Liver (tissue), 9 donors: ENCODE results near the gene WDR31. TPM values are rescaled to one million over a fixed set of nuclear protein-coding genes. Genes with fewer than 3 reads are reported as not detected.

Experiments used
- DNase-seq: peaks from one replicate; pipeline ENCODE4 v3.0.0-alpha.2; 2017; ENCODE audit warnings: low spot score
- H3K27ac ChIP-seq, 2 donors: one replicate each; pipeline ENCODE4 v1.7.0; 2013; ENCODE audit warnings: inconsistent platforms in 2 of 2, low read length in 2 of 2, control low read depth in 1 of 2, low read depth in 1 of 2, mild to moderate bottlenecking in 1 of 2
- H3K27me3 ChIP-seq, 4 donors: one replicate each; pipeline versions ENCODE4 v1.6.1 to v1.7.0; 2013; ENCODE audit warnings: low read length in 3 of 4, inconsistent platforms in 1 of 4, mild to moderate bottlenecking in 1 of 4, moderate library complexity in 1 of 4; ENCODE audit not compliant: control insufficient read depth in 4 of 4, insufficient read depth in 4 of 4
- H3K36me3 ChIP-seq, 4 donors: one replicate each; pipeline versions ENCODE4 v1.6.1 to v1.7.0; 2013; ENCODE audit warnings: low read length in 3 of 4, mild to moderate bottlenecking in 3 of 4, low read depth in 1 of 4, moderate library complexity in 1 of 4; ENCODE audit not compliant: control insufficient read depth in 4 of 4, insufficient read depth in 3 of 4
- H3K4me1 ChIP-seq, 4 donors: one replicate each; pipeline versions ENCODE4 v1.6.1 to v1.7.0; 2013; ENCODE audit warnings: low read length in 3 of 4, mild to moderate bottlenecking in 3 of 4, moderate library complexity in 1 of 4; ENCODE audit not compliant: control insufficient read depth in 4 of 4, insufficient read depth in 4 of 4
- H3K4me3 ChIP-seq, 3 donors: one replicate each; pipeline versions ENCODE4 v1.6.1 to v1.7.0; 2013; ENCODE audit warnings: low read length in 3 of 3, control low read depth in 1 of 3, low read depth in 1 of 3, mild to moderate bottlenecking in 1 of 3
- H3K9ac ChIP-seq, 2 donors: one replicate each; pipeline ENCODE4 v1.7.0; 2013; ENCODE audit warnings: low read length in 2 of 2, mild to moderate bottlenecking in 2 of 2, moderate library complexity in 2 of 2, control low read depth in 1 of 2, low read depth in 1 of 2
- H3K9me3 ChIP-seq, 4 donors: one replicate each; pipeline versions ENCODE4 v1.6.1 to v1.7.0; 2013; ENCODE audit warnings: low read length in 3 of 4; ENCODE audit not compliant: control insufficient read depth in 4 of 4
- EGR1 ChIP-seq, 2 donors: IDR thresholded peaks; 2 replicates each; pipeline ENCODE4 v1.6.1; 2016 to 2018; ENCODE audit warnings: antibody characterized with exemption in 2 of 2, low read depth in 2 of 2
- FOXA1 ChIP-seq: IDR thresholded peaks from 2 replicates; pipeline ENCODE4 v1.6.1; 2016; ENCODE audit warnings: antibody characterized with exemption
- FOXA2 ChIP-seq: IDR thresholded peaks from 2 replicates; pipeline ENCODE4 v1.6.1; 2016; ENCODE audit warnings: antibody characterized with exemption
- GABPA ChIP-seq, 2 donors: IDR thresholded peaks in 1 of 2; conservative IDR thresholded peaks in 1 of 2; 2 replicates each; pipeline ENCODE4 v1.6.1; 2016; ENCODE audit warnings: antibody characterized with exemption in 2 of 2, mild to moderate bottlenecking in 1 of 2, moderate library complexity in 1 of 2
- HNF4A ChIP-seq, 2 donors: conservative IDR thresholded peaks; 2 replicates each; pipeline ENCODE4 v1.6.1; 2016; ENCODE audit warnings: antibody characterized with exemption in 2 of 2, mild to moderate bottlenecking in 2 of 2
- HNF4G ChIP-seq: IDR thresholded peaks from 2 replicates; pipeline ENCODE4 v1.6.1; 2016; ENCODE audit warnings: antibody characterized with exemption
- JUND ChIP-seq, 2 donors: IDR thresholded peaks; 2 replicates each; pipeline ENCODE4 v1.6.1; 2016; ENCODE audit warnings: antibody characterized with exemption in 2 of 2
- NR2F2 ChIP-seq: IDR thresholded peaks from 2 replicates; pipeline ENCODE4 v1.6.1; 2016; ENCODE audit warnings: antibody characterized with exemption
- RAD21 ChIP-seq, 2 donors: IDR thresholded peaks; 2 replicates each; pipeline ENCODE4 v1.6.1; 2016; ENCODE audit warnings: antibody characterized with exemption in 2 of 2, mild to moderate bottlenecking in 2 of 2
- RXRA ChIP-seq, 2 donors: IDR thresholded peaks; 2 replicates each; pipeline ENCODE4 v1.6.1; 2017 to 2018; ENCODE audit warnings: antibody characterized with exemption in 2 of 2, mild to moderate bottlenecking in 1 of 2
- SP1 ChIP-seq: IDR thresholded peaks from 2 replicates; pipeline ENCODE4 v1.6.1; 2018; ENCODE audit warnings: antibody characterized with exemption, mild to moderate bottlenecking
- YY1 ChIP-seq: IDR thresholded peaks from 2 replicates; pipeline ENCODE4 v1.6.1; 2016; ENCODE audit warnings: antibody characterized with exemption, mild to moderate bottlenecking
- WGBS: extraction: QIAGEN DNeasy Blood & Tissue Kit; methylation state at CpG from one replicate; pipeline ENCODE4 v1.1.7; 2013; 5-methylcytosine and 5-hydroxymethylcytosine counted together
- polyA plus RNA-seq, 2 donors: library from polyadenylated mRNA; stranded (reverse) in 1 of 2; unstranded in 1 of 2; fragments of 200-250 nt in 1 of 2; fragments of >200 nt in 1 of 2; fragmentation: Nextera tagmentation in 1 of 2; extraction: Ambion mirVana in 1 of 2; gene quantifications; one replicate each; pipeline versions ENCODE4 v1.2.1 to v1.2.3, GENCODE V29; 2013 to 2015
- total RNA-seq, 2 donors: library from RNA; depleted of rRNA; stranded (reverse); fragments of >200 nt; gene quantifications; one replicate each; pipeline ENCODE4 v1.2.3, GENCODE V29; 2014
- TF ChIP-seq, protein P1 (sequence below): IDR thresholded peaks from 2 replicates; pipeline ENCODE4 v1.6.1; 2016; ENCODE audit warnings: antibody characterized with exemption
- TF ChIP-seq, protein P2 (sequence below): IDR thresholded peaks from 2 replicates; pipeline ENCODE4 v1.6.1; 2016; ENCODE audit warnings: antibody characterized with exemption
- TF ChIP-seq, protein P3 (sequence below): IDR thresholded peaks from 2 replicates; pipeline ENCODE4 v1.6.1; 2016; ENCODE audit warnings: antibody characterized with exemption
- TF ChIP-seq, protein P4 (sequence below): fragments of 150-350 bp; IDR thresholded peaks from 2 replicates; pipeline ENCODE4 v1.5.1; 2017; ENCODE audit warnings: improper control_type of control experiment, low read depth, low read length; ENCODE audit not compliant: missing input control
- TF ChIP-seq, protein P5 (sequence below): IDR thresholded peaks from 2 replicates; pipeline ENCODE4 v1.6.1; 2016; ENCODE audit warnings: antibody characterized with exemption, mild to moderate bottlenecking
- donor health status: healthy.
- donor health status: healthy.
- donor health status: healthy.
- donor health status: healthy.
- donor health status: healthy.

Gene WDR31
- total and polyA plus RNA-seq, 4 donors, result 1.1 to 3.2 (median 1.2) TPM

DNA sequence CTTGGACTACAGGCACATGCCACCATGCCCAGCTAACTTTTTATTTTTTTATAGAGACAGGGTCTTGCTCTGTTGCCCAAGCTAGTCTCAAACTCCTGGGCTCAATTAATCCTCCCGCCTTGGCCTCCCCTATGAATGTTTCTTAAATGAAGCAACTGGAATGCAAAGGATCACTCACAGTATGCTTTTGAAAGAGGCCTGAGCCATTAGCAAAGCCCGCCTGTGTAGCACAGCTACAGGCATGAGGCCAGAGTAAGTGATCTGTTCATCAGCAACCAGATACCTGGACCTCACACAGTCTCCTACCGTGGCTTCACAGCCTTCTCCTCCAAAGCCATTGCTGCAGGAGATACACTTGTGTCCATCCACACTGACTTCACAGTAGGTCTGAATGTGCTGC is 20.0 kb downstream of the WDR31 start:
- no peaks in the 10 kb centered on the region for H3K27me3 ChIP-seq
- no peak overlapping the region for H3K27ac ChIP-seq
- DNase-seq, result no peak
- peaks cover 0 to 7% (median 2%) of the 10 kb centered on the region in 4 donors for H3K36me3 ChIP-seq
- TF ChIP-seq YY1 (no peak), NR2F2 (no peak), HNF4G (no peak), FOXA2 (no peak)
- TF ChIP-seq, protein P1, sequence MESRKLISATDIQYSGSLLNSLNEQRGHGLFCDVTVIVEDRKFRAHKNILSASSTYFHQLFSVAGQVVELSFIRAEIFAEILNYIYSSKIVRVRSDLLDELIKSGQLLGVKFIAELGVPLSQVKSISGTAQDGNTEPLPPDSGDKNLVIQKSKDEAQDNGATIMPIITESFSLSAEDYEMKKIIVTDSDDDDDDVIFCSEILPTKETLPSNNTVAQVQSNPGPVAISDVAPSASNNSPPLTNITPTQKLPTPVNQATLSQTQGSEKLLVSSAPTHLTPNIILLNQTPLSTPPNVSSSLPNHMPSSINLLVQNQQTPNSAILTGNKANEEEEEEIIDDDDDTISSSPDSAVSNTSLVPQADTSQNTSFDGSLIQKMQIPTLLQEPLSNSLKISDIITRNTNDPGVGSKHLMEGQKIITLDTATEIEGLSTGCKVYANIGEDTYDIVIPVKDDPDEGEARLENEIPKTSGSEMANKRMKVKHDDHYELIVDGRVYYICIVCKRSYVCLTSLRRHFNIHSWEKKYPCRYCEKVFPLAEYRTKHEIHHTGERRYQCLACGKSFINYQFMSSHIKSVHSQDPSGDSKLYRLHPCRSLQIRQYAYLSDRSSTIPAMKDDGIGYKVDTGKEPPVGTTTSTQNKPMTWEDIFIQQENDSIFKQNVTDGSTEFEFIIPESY, result no peak
- no peak overlapping the region for H3K9ac ChIP-seq
- WGBS, result 96% methylated on average over 3 of the region's 3 CpGs
- H3K9me3 ChIP-seq, result no peaks in the 10 kb centered on the region
- no peak overlapping the region for H3K4me3 ChIP-seq
- H3K4me1 ChIP-seq, result no peaks in the 10 kb centered on the region

DNA sequence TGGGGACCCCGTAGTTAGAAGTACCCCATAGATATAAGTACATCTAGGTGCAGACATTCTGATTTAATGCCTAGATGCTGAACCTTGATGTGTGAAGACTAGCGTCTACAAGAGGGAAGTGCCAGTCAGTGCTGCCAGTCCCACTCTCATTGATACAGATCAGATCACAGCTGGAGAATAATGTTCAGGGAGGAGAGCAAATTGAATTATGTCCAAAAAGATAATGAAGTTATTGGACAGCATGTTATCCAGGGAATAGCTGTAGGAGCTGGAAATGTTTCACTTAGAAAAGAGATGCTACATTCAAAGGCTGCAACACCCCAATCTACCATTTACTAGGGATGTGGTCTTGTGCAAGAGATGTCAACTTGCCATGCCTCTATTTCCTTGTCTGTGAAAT is 21.0 kb downstream of the WDR31 start:
- H3K36me3 ChIP-seq, result peaks cover 0 to 7% (median 2%) of the 10 kb centered on the region in 4 donors
- no peak for DNase-seq
- 91% methylated on average over 2 of the region's 2 CpGs for WGBS
- no peaks in the 10 kb centered on the region for H3K4me1 ChIP-seq
- TF ChIP-seq NR2F2 (no peak), EGR1 (IDR thresholded peaks at IDR 0.05; ENCODE audit: low read depth in 2 of 2) (no peak), FOXA2 (no peak), FOXA1 (no peak), RXRA (IDR thresholded peaks at IDR 0.05) (no peak), SP1 (no peak), YY1 (no peak), HNF4A (conservative IDR thresholded peaks at IDR 0.05) (no peak), GABPA (IDR thresholded peaks at IDR 0.05 in 1 of 2, conservative IDR thresholded peaks at IDR 0.05 in 1 of 2) (no peak), JUND (IDR thresholded peaks at IDR 0.05) (no peak), RAD21 (IDR thresholded peaks at IDR 0.05) (no peak), HNF4G (no peak)
- TF ChIP-seq, protein P2, sequence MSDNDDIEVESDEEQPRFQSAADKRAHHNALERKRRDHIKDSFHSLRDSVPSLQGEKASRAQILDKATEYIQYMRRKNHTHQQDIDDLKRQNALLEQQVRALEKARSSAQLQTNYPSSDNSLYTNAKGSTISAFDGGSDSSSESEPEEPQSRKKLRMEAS, result no peak
- TF ChIP-seq, protein P3, sequence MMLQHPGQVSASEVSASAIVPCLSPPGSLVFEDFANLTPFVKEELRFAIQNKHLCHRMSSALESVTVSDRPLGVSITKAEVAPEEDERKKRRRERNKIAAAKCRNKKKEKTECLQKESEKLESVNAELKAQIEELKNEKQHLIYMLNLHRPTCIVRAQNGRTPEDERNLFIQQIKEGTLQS, result no peak
- TF ChIP-seq, protein P4, sequence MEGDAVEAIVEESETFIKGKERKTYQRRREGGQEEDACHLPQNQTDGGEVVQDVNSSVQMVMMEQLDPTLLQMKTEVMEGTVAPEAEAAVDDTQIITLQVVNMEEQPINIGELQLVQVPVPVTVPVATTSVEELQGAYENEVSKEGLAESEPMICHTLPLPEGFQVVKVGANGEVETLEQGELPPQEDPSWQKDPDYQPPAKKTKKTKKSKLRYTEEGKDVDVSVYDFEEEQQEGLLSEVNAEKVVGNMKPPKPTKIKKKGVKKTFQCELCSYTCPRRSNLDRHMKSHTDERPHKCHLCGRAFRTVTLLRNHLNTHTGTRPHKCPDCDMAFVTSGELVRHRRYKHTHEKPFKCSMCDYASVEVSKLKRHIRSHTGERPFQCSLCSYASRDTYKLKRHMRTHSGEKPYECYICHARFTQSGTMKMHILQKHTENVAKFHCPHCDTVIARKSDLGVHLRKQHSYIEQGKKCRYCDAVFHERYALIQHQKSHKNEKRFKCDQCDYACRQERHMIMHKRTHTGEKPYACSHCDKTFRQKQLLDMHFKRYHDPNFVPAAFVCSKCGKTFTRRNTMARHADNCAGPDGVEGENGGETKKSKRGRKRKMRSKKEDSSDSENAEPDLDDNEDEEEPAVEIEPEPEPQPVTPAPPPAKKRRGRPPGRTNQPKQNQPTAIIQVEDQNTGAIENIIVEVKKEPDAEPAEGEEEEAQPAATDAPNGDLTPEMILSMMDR, result no peak
- TF ChIP-seq, protein P5, sequence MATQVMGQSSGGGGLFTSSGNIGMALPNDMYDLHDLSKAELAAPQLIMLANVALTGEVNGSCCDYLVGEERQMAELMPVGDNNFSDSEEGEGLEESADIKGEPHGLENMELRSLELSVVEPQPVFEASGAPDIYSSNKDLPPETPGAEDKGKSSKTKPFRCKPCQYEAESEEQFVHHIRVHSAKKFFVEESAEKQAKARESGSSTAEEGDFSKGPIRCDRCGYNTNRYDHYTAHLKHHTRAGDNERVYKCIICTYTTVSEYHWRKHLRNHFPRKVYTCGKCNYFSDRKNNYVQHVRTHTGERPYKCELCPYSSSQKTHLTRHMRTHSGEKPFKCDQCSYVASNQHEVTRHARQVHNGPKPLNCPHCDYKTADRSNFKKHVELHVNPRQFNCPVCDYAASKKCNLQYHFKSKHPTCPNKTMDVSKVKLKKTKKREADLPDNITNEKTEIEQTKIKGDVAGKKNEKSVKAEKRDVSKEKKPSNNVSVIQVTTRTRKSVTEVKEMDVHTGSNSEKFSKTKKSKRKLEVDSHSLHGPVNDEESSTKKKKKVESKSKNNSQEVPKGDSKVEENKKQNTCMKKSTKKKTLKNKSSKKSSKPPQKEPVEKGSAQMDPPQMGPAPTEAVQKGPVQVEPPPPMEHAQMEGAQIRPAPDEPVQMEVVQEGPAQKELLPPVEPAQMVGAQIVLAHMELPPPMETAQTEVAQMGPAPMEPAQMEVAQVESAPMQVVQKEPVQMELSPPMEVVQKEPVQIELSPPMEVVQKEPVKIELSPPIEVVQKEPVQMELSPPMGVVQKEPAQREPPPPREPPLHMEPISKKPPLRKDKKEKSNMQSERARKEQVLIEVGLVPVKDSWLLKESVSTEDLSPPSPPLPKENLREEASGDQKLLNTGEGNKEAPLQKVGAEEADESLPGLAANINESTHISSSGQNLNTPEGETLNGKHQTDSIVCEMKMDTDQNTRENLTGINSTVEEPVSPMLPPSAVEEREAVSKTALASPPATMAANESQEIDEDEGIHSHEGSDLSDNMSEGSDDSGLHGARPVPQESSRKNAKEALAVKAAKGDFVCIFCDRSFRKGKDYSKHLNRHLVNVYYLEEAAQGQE, result no peak
- H3K4me3 ChIP-seq, result no peak overlapping the region
- no peaks in the 10 kb centered on the region for H3K27me3 ChIP-seq
- no peak overlapping the region for H3K9ac ChIP-seq
- no peak overlapping the region for H3K27ac ChIP-seq
- H3K9me3 ChIP-seq, result no peaks in the 10 kb centered on the region
